NCI-H2227 treated with DMSO at 0.1 percent for 48 hours (cell line): ENCODE data around the gene ADAP2.
"Not testable (repeated sequence)": the region's sequence is repeated elsewhere in the genome, so short reads cannot be mapped to it uniquely, and the experiment has no call there.

Experiments used
- DNase-seq: peaks from one replicate; lab custom pipeline; 2025; lab: John Stamatoyannopoulos, UW

ADAP2 gene

DNA sequence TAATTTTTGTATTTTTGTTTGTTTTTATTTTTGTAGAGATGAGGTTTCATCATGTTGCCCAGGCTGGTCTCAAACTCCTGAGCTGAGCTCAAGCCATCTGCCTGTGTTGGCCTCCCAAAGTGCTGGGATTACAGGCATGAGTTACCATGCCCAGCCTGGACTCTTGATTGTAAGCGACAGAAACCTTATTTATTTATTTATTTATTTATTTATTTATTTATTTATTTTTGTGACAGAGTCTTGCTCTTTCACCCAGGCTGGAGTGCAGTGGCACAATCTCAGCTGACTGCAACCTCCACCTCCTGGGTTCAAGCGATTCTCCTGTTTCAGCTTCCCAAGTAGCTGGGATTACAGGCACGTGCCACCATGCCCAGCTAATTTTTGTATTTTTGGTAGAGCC is 8.1 kb downstream of the ADAP2 start:
- not testable (repeated sequence) for DNase-seq

DNA sequence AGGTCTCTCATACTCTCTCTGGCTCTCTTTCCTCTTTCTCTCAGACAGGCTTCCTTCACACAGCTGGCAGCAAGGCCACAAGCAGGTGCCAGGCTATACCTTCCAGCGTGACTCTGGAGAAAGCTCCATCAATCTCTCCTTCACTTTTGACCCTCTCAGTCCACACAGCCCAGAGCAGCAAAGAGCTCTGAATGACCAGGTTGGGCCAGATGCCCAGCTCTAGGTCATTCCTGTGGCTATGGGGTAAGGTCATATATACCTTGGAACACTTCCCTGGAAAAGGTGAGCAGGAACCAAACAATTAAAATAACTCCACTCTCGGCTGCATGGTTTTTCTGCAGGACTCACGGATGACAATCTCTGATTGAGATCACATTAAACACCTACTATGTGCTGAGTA is 8.8 kb downstream of the ADAP2 start:
- no peak for DNase-seq

DNA sequence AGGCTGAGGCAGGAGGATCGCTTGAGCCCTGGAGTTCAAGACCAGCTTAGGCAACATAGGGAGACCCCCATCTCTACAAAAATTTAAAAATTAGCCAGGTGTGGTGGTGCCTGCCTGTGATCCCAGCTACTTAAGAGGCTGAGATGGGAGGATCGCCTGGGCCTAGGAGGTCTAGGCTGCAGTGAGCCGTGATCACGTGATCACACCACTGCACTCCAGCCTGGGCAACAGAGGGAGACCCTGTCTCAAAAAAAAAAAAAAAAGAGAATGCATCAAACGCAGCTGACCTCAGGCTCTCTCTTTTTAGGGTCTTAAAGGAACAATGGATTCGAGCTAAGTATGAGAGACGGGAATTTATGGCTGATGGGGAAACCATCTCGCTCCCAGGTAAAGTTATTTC is 9.8 kb downstream of the ADAP2 start:
- not testable (repeated sequence) for DNase-seq

DNA sequence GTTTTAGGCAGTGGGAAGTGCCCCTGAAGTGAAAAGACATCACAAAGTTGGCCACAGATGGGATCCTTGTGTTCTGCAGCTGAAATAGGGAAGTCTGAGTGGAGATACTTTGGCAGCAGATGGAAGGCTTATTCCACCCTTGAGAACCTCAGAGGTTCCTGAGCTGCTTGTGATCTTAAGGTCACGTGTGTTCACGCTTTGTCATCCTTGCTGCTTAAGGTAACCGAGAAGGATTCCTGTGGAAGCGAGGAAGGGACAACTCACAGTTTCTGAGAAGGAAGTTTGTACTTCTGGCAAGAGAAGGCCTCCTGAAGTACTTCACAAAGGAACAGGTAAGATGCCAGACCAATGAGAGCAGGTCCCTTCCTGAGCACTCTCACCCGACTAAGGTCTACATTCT is 12.2 kb downstream of the ADAP2 start:
- no peak for DNase-seq

DNA sequence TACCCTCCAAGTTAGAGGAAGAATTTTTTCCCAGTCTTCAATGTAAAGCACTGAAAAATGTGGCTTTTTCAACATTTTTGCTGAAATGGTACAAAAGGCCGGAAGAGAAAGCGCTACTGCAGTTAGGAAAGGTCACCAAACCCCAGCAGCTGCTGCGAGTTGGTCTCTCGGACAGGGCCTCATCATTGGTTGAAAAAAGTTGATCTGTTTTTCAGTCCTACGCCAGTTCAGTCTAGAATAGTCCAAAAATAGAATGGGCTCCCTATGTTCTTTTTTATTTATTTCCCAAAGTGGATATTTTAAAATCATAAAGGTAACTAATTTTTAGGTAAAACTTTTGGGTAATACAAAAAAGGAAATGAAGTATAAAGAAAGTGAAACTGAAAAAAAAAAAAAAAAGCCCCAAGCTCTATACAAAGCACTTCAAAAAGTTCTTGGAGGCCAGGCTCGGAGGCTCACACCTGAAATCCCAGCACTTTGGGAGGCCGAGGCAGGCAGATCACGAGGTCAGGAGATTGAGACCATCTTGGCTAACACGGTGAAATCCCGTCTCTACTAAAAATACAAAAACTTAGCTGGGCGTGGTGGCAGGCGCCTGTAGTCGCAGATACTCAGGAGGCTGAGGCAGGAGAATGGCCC is 17.4 kb downstream of the ADAP2 start:
- DNase-seq = no peak

DNA sequence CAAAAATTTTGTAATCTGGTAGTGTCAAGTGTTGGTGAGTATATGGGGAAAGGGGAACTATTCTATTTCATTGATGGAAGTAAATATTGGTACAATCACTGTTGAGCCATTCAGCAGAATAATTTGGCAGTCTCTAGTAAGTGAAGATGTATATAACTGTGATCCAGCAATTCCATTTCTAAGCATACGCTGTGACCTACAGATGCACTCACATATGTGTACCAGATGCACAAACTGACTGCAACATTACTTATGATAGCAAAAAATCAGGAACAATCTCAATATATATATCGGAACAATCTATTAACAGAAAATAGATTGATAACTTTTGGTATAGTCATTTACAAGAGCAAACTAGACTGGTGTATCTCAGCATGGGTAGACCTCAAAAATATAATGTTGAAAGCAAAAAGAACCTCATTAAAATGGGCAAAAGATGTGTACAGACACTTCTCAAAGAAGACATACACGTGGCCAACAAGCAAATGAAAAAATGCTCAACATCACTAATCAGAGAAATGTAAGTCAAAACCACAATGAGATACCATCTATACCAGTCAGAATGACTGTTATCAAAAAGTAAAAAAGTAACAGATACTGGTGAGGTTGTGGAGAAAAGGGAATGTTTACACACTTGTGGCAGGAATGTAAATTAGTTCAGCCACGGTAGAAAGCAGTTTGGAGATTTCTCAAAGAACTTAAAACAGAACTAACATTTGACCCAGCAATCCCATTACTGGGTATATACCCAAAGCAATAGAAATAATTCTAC is 20.7 kb downstream of the ADAP2 start:
- DNase-seq = no peak

DNA sequence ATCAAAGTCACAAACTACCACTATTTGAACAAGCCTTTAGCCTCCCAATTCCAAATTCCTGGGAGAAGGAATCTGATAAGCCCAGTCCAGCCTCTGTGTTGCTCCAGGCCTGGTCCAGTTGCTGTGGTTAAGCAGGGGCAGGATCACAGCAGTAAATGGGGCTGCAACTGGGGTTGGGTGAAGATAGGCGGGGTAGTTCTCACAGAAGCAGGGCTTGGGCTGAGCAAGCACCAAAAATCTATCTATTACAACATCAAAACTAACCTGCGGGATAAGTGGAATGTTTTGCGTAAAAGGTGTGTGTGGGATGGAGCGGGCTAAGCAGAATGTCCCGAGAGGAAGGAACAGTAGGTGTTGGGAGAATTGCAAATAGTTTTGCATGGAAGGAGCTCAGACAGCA is 26.1 kb downstream of the ADAP2 start:
- no peak for DNase-seq

DNA sequence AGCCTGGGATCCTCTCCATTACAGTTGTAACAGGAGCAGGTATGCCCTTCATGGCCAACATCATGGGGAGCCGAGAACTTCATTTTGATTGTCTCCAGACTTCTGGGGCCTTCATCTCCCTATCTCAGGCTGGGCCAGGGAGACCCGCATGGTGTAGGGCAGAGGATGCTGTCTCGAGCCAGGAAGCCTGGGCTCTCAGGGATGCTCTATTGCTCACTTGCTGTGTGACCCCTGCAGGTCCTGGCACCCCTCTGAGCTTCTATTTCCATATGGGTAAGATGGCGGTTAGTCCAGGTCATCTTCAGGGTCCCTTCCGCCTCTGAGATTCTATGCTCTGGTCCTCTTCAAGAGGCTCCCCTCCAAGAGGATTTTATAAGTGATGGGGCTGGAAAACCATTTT is 28.4 kb downstream of the ADAP2 start:
- DNase-seq = no peak

DNA sequence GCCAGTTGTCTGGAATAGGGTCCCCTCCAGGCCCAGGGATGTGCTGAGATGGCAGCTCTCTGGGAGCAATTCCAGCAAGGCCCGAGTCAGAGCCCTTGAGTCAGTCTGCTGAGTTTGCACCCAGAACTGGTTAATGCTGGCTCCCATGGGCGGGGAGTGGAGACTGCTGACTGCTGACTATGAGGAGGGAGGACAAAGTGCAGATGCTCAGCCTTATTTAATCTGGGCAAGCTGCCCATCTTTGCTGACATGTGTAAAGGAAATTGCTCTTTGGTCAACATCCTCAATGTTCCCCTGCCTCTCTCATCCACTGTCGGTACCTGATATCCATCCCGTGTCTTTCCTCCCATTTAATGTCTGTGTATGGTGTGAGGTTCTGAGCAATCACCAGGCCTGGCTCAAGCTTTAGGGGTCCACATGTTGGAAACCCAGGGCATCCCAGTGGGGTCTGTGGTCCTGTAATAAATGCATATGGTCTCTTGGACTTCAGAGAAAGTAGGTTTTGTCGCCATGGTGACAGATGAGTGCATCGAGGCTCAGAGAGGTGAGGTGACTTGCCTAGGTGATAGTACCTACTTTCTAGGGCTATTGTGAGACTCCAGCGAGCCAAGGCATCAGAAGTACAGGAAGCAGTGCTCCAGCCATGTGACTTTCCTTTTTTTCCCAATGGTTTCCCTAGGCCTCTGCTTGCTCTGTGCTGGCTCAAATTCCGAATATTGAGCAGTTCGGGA is 29.1 kb downstream of the ADAP2 start:
- peak; percentile 11 for DNase-seq

DNA sequence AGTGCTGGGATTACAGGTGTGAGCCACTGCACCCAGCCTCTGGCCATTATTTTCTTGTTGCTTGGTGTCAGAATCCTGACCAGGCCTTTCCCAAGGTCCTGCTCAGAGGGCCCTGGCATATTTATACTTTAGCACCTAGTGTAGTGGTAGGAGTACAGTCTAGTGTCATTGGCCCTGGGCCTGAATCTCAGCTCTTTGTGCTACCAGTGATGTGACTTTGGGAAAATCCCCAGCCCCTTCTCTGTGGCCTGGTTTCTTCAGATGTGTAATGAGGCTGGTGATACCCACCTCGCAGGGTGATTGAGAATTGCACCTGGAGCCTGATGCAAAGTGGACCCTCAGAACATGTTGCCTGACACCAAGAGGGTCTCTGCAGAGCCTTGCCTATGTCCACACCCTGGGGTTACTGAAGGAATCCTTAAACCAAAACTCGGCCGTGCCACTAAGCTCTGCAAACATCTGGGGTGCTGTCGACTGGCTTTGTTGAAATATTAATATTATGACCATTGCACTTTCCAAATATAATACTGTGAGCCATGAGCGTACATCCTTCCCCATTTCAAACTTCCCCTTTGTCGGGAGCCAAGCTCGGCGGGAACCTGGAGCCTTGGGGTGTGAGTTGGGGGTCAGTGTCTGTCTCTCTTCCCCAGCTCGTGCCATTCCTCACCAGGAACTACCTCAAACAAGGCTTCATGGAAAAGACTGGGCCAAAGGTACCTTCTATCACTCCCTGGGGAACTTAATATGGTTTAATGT is 31.1 kb downstream of the ADAP2 start:
- no peak for DNase-seq

DNA sequence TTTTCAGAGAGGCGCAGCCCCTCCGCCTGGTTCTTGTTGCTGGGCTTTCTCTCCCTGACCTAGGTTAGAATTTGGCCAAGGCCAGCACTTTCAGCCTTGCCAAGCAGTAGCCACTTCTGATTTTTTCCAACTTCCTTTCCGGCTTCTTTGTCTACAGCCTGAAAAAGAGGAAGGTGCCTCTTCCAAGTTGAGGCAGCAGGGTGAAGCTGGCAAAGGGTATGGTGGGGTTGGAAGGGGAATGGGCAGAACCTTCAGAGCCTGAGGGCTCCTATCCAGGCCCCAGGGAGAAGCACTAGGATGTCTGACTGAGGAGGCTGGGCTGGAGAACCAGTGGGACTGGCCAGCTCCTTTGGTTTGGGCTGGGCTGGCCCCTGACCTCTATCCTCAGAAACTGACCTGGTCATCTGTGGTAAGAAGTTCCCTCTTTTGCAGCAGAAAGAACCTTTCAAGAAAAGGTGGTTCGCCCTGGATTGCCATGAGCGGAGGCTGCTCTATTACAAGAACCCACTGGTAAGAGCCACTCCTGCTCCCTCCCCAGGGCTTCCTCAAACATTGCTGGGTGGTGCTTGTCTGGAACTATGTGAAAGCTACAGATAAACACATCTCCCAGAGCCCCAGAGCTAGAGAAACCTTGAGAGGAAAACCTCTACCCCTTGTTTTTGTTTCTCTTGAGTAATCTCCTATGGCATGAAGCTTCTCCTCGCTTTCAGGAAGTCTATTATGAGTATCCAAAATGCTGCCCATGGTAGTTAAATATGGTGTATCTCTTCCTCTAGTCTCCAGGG is 32.5 kb downstream of the ADAP2 start:
- no peak for DNase-seq

DNA sequence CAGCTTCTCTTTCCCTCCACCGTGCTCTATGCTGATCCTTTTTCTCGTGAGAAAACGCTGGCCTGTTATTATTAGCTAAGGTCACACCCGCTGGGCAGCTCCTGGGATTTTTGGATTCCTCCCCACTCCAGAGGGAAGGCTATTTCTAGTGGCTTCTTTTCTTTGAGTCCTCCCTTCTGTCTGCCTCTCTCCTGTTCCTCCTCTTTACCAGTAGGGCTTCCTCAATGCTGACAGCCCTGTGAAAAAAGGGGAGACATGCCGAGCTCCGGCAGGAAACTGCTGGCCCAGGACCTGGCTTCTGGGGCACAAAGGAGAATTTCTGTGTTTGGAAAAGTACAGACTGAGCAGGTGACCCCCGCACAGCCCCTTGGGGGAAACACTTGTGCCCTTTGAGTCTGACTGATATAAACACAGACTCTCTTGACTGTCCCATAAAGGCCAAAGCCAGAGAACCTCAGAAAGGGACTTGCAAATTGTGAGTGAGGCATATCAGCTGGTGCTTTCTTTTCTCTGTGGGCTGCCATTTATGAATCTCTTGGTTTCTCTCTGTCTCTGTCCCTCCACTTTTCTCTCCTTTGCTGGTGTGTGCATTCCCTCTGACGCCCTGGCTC is 35.1 kb downstream of the ADAP2 start:
- DNase-seq = no peak

DNA sequence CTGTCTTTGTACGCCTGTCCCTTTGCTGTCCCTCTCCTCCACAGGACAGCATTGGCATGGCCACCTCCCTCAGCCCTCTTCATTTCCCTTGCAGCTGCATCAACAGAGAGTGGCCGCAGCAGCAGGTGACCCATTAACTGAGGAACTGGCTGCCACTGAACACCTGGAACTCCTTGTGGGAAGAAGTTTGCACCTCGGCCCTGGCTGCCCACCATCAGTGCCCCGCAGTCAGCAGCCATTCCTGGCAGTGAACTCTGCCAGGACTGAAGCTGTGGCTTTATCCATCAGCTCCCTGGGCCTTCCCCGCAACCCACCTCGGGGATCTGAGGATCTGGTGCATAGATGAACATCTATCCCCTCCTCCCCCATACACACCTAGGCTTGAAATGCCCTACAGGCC is 36.0 kb downstream of the ADAP2 start:
- no peak for DNase-seq

DNA sequence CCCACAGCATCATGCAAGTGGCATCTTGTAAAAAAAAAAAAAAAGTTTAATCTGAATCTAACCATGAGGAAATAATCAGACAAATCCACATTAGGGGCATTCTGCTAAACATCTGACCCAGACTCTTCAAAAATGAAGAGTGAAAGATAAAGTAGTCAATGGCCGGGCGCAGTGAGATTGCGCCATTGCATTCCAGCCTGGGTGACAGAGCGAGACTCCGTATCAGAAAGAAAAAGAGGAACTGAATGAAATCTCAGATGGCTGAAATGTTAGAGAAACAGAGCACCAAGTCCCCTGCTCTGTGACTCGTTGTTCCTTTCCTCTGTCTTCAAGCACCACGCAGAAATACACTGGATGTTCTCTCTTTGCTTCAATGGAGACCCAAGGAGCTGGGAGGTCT is 36.4 kb downstream of the ADAP2 start:
- DNase-seq = no peak

DNA sequence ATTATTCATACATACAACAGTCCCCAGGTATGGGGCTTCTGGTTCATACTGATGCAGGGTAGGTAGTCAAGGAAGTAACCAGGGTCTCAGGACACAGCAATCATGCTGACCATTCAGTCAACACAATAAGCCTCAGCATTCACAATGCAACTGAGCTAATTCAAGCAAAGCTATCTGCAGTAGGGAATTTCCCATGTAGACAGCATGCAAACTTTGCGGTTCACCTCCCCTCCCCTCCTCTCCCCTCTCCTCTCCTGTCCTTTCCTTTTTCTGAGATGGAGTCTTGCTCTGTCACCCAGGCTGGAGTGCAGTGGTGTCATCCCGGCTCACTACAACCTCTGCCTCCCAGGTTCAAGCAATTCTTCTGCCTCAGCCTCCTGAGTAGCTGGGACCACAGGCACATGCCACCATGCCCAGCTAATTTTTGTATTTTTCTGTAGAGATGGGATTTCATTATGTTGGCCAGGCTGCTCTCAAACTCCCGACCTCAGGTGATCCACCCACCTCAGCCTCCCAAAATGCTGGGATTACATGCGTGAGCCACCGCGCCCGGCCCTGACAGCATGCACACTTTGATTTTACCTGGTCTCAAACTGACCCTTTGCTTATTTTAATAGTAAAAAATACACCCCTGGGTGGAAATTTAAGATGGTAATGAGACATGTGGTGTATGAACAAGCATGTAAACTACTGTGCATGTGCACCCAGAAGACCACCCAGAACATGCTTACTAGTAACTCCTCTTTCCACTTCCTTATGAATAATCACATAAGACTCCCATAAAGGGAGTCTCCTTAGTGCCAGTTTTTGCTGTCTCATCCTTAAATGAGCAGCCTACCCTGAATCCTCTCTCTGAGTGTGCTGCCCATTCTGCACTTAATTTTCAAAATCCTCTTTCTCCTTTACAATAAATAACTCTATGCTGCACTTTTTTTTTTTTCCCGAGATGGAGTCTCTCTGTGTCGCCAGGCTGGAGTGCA is 39.8 kb downstream of the ADAP2 start:
- no peak for DNase-seq

DNA sequence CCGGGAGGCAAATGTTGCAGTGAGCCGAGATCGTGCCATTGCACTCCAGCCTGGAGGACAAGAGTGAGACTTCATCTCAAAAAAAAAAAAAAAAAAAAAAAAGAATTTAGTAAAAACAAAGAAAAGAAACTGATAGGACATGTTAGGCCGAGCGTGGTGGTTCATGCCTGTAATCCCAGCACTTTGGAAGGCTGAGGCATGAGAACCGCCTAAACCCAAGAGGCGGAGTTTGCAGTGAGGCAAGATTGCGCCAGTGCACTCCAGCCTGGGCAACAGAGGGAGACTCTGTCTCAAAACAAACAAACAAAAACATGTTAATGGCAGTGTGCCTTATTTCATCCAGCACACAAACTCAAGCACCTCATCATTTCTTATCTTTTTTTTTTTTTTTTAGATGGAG is 42.6 kb downstream of the ADAP2 start:
- not testable (repeated sequence) for DNase-seq

DNA sequence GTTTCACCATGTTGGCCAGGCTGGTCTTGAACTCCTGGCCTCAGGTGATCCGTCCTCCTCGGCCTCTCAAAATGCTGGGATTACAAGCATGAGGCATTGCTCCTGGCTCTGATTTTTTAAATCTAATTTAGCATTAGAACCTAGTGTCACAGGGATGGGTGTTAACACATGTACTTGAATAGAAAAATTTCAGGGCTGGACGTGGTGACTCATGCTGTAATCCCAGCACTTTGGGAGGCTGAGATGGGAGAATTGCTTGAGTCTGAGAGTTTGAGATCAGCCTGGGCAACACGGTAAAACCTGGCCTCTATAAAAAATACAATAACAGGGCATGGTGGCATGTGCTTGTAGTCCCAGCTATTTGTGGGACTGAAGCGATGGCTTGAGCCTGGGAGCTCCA is 43.1 kb downstream of the ADAP2 start:
- no peak for DNase-seq

DNA sequence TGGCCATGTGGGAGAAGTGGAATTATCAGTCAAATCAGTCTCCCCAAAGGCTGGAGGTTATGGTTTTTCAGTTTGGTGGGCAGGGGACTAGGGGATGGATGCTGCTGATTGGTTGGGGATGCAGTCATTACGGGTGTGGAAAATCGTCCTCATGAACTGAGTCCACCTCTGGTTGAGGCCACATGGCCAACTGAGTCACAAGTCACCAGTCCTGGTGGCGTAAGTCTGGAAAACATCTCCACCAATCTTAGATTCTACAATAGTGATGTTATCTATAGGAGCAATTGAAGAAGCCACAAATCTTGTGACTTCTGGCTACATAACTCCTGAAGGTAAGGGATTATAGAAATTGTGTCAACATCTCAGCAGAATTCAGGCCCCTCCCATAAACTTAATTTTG is 43.9 kb downstream of the ADAP2 start:
- DNase-seq = no peak

DNA sequence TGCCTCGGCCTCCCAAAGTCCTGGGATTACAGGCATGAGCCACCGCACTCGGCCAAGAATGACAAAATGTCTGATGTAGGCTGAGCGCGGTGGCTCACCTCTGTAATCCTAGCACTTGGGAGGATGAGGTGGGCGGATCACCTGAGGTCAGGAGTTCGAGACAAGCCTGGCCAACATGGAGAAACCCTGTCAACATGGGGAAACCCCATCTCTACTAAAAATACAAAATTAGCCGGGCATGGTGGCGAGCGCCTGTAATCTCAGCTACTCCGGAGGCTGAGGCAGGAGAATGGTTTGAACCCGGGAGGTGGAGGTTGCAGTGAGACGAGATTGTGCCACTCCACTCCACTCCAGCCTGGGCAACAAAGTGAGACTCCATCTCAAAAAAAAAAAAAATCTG is 46.2 kb downstream of the ADAP2 start:
- DNase-seq = not testable (repeated sequence)
